HFF-Myc (cell line): Measurements from ENCODE around the gene SERPINA6.

ENCODE experiments used
- DNase-seq: peaks from one replicate; pipeline ENCODE4 v3.0.0-alpha.2; 2011; ENCODE audit warnings: low read depth; ENCODE audit errors: extremely low read depth
- H3K4me3 ChIP-seq: replicated peaks from 2 replicates; pipeline ENCODE4 v1.5.1; 2011; ENCODE audit warnings: low read depth, mild to moderate bottlenecking, control low read depth, low read length
- CTCF ChIP-seq: IDR thresholded peaks from 2 replicates; pipeline ENCODE4 v1.5.1; 2012; ENCODE audit warnings: mild to moderate bottlenecking, low read depth, low read length, control low read depth; ENCODE audit errors: missing control alignments

Gene SERPINA6

GRCh38 chr14:94293578-94293924 is 29.6 kb downstream of the SERPINA6 start:
- no peak overlapping the region for H3K4me3 ChIP-seq
- no peak for DNase-seq
- TF ChIP-seq CTCF = no peak

- H3K4me3 ChIP-seq = no peak within 1 kb of the TSS
- no peak for TF ChIP-seq CTCF
- no peak for DNase-seq
Observed at GRCh38 chr14:94292872-94293577, 30.1 kb downstream of the SERPINA6 start, which contains the start of gene SERPINA10. Gene SERPINA10, minus strand, starts transcription at chr14:94293268. Its CDS starts 2,675 bp downstream, at chr14:94290593.

DNA sequence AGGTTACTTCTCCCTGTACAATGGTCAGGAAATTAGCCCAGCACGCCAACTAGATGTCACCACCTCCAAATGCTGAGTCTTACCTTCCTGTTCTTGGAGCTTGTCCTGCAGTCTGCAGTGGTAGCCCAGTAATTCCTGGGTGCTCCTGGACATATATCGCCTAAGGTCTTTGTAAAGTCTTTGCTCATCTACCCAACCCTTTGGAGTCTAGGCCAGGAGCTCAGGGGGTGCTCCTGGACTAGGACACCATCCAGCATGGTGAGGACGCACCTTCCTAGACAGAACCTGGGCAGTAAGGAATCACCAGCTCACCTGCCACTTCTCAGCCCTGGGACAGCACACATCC is 30.6 kb downstream of the SERPINA6 start:
- DNase-seq = no peak
- TF ChIP-seq CTCF = no peak
- H3K4me3 ChIP-seq = no peak overlapping the region

GRCh38 chr14:94291906-94292525 is 31.1 kb downstream of the SERPINA6 start:
- TF ChIP-seq CTCF = no peak
- no peak for DNase-seq
- H3K4me3 ChIP-seq = no peak overlapping the region

DNA sequence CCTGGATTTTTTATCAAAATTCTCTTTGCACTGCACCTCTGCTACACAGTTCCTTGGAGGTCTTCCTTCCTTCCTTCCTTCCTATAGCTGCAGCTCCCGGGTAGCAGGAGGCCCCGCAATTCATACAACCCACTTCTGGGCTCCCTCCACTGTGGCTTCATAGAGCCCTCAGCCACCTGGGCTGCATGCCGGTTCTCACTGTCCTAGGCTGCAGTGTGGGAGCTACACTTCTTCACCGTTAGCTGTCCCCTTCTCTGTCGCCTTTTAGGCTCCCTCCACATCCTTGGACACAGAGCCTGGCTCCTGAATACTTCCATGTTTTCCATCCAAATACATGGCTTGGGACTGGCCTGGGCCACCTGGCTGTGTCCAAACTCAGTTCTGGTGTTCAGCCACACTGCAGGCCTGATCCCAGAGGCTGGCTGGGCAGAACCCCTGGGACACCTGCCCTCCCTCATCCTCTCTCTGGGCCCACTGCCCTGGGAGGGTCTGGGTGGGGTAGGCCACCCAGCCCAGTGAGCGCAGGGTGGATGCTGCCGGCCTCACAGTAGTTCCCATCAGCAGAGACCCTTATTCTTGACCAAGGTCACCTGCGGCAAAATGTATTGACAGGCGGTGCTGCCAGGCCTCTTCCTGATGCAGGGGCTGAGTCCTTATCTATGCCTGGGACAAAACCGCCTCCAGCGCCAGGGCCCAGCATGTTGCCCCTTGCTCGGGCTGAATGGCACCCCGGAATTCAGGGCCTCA is 31.8 kb downstream of the SERPINA6 start:
- TF ChIP-seq CTCF = no peak
- DNase-seq = no peak
- H3K4me3 ChIP-seq = no peak overlapping the region

- DNase-seq = no peak
- no peak overlapping the region for H3K4me3 ChIP-seq
- TF ChIP-seq CTCF = no peak
Observed at GRCh38 chr14:94290197-94290596, 32.9 kb downstream of the SERPINA6 start.
